Measurements from ENCODE around the gene SLC16A6. TPM values are rescaled to one million over a fixed set of nuclear protein-coding genes. Genes with fewer than 3 reads are reported as not detected.
"Not testable (repeated sequence)": the region's sequence is repeated elsewhere in the genome, so short reads cannot be mapped to it uniquely, and the experiment has no call there.

Gene SLC16A6
- total and polyA plus RNA-seq, 2 of the 4 experiments (the other 2 are of a cell fraction) = 0.22 to 0.54 TPM

DNA sequence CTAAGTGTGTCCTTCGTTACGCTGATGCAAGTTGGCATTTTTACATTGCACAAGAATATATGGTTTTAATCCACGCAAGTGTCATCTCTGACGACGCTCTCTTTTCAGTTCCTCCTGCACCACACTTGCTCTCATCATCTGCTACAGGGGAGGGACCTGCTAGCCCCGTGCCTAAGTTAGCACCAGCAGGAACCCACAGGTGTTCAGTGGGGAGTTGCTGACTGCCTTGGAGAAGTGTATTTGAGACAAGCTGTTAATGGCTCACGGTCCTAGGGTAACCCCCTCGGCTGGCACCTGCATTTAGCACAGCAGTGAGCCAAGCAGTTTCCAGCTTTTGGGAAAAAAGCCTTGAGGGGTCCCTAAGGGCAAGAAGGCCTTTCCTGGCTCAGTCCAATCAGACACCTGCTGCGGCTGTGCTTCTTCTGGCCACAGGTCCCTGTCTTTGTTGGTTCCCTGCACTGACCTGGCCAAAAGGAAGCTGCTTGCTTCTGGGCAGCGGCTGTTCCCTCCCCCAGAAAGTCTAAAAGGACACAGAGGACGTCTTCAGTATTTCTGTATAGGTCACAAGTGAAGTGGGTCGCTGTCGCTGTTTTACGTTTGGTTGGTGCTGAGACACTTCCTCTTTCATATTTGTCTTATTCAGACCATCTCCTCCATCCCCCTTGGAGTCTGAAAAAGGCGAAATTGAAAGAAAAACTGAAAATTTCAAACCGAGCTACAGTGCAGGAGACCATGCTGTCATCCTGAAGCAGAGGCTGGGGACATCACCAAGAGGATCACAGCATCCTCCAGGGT, 53.4 kb downstream of the SLC16A6 start:
- H3K27me3 ChIP-seq (ENCODE audit: control insufficient read depth, insufficient read depth, low read length); H2BK120ac ChIP-seq (ENCODE audit: low read depth, low read length); H4K8ac ChIP-seq (ENCODE audit: low read depth in 2 of 2, low read length in 2 of 2); dilution Hi-C loops (cut with HindIII; ENCODE audit: low sequenced_read_pairs, unreplicated experiment); H3K23ac ChIP-seq (ENCODE audit: low read depth, low read length); POLR2A ChIA-PET (ENCODE audit: unreplicated experiment); H3K79me1 ChIP-seq (ENCODE audit: low read depth in 1 of 2, low read length in 2 of 2); H4K5ac ChIP-seq (ENCODE audit: low read depth, low read length); H3K4ac ChIP-seq (ENCODE audit: low read depth, low read length); H3K14ac ChIP-seq (replicated peaks; ENCODE audit: low read depth, low read length); H4K20me1 ChIP-seq (ENCODE audit: insufficient read depth, low read length); in situ Hi-C loops (cut with MboI; ENCODE audit: low sequenced_read_pairs); H3K9ac ChIP-seq (ENCODE audit: low read depth, low read length); H4K91ac ChIP-seq (ENCODE audit: insufficient read depth, low read depth, low read length); DNase-seq; H2BK20ac ChIP-seq (ENCODE audit: low read depth, low read length); H3K9me3 ChIP-seq (ENCODE audit: control insufficient read depth, insufficient read depth, low read length); H3K4me3 ChIP-seq (ENCODE audit: insufficient read depth, low read depth, low read length); H2AK9ac ChIP-seq (replicated peaks; ENCODE audit: low read depth, low read length, poor library complexity); H2AFZ ChIP-seq (replicated peaks; ENCODE audit: low read length, poor library complexity); H3K56ac ChIP-seq (ENCODE audit: extremely low read depth, insufficient read depth, low read length); BruUV-seq (replicated peaks); H2BK15ac ChIP-seq (ENCODE audit: low read depth, low read length); intact Hi-C loops (cut with micrococcal nuclease); H3K18ac ChIP-seq (ENCODE audit: low read depth, low read length); H3K4me2 ChIP-seq (ENCODE audit: low read depth, low read length); H2AK5ac ChIP-seq (ENCODE audit: low read depth, low read length); H2BK5ac ChIP-seq (ENCODE audit: low read depth, low read length, poor library complexity, severe bottlenecking); ATAC-seq (ENCODE audit: low read depth); H3K27ac ChIP-seq (ENCODE audit: insufficient read depth, low read length); H3K36me3 ChIP-seq (ENCODE audit: control insufficient read depth, insufficient read depth, low read length); H3K4me1 ChIP-seq (ENCODE audit: control insufficient read depth, insufficient read depth, low read length); H3K9me1 ChIP-seq (ENCODE audit: insufficient read depth, low read length): not testable (repeated sequence)
- 63% methylated on average over 3 of the region's 16 CpGs; no CpG with 5 or more reads in 1 of the 2 experiments for WGBS, 2 experiments (ENCODE audit: extremely low coverage in 2 of 2, insufficient read length in 1 of 2)
- CTCF ChIA-PET = interaction anchor here (0.6 kb wide), 1 partner anchor 61 kb away, joined by 3 read pairs; no protein-coding TSS in a partner anchor

DNA sequence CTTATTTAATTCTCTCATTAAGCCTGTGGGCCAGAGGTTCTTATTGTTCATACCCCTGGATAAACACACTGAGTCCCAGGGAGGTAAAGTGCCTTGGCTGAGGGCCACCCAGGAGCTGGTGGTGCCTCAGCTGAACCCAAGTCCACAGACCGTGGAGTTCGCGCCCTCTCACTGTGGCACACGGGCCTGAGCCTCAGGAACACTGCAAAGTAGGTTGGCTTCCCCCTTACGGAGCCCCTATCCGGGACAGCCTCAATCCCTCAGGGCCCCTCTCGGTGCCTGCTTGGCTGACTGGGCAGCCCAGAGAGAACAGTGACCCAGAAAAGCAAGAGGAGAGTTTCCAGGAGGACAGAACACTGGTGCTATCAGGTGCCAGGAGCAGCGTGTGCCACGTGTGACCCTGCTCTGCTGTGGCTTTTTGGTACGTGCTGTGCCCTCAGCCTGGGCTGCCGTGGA, 55.6 kb downstream of the SLC16A6 start:
- H2AK5ac ChIP-seq (ENCODE audit: low read depth, low read length); H3K9ac ChIP-seq (ENCODE audit: low read depth, low read length); H3K18ac ChIP-seq (ENCODE audit: low read depth, low read length); H3K9me3 ChIP-seq (ENCODE audit: control insufficient read depth, insufficient read depth, low read length); BruUV-seq (replicated peaks); POLR2A ChIA-PET (ENCODE audit: unreplicated experiment); H3K9me1 ChIP-seq (ENCODE audit: insufficient read depth, low read length); H3K27me3 ChIP-seq (ENCODE audit: control insufficient read depth, insufficient read depth, low read length); H4K20me1 ChIP-seq (ENCODE audit: insufficient read depth, low read length); H3K23ac ChIP-seq (ENCODE audit: low read depth, low read length); H3K27ac ChIP-seq (ENCODE audit: insufficient read depth, low read length); H3K14ac ChIP-seq (replicated peaks; ENCODE audit: low read depth, low read length); H4K91ac ChIP-seq (ENCODE audit: insufficient read depth, low read depth, low read length); H3K4me3 ChIP-seq (ENCODE audit: insufficient read depth, low read depth, low read length); H2BK20ac ChIP-seq (ENCODE audit: low read depth, low read length); DNase-seq; in situ Hi-C loops (cut with MboI; ENCODE audit: low sequenced_read_pairs); H4K5ac ChIP-seq (ENCODE audit: low read depth, low read length); H2BK15ac ChIP-seq (ENCODE audit: low read depth, low read length); H3K36me3 ChIP-seq (ENCODE audit: control insufficient read depth, insufficient read depth, low read length); H3K4me1 ChIP-seq (ENCODE audit: control insufficient read depth, insufficient read depth, low read length); H3K4me2 ChIP-seq (ENCODE audit: low read depth, low read length); H3K56ac ChIP-seq (ENCODE audit: extremely low read depth, insufficient read depth, low read length); intact Hi-C loops (cut with micrococcal nuclease); H2AFZ ChIP-seq (replicated peaks; ENCODE audit: low read length, poor library complexity); dilution Hi-C loops (cut with HindIII; ENCODE audit: low sequenced_read_pairs, unreplicated experiment); H3K79me1 ChIP-seq (ENCODE audit: low read depth in 1 of 2, low read length in 2 of 2); H2AK9ac ChIP-seq (replicated peaks; ENCODE audit: low read depth, low read length, poor library complexity): not testable (repeated sequence)
- Histone ChIP-seq H2BK5ac (ENCODE audit: low read depth, low read length, poor library complexity, severe bottlenecking) (peak overlapping the region; percentile 33), H2BK120ac (ENCODE audit: low read depth, low read length) (0 out of 2 replicates have a peak overlapping the region, but pooled peaks have one; percentile 23), H4K8ac (ENCODE audit: low read depth in 2 of 2, low read length in 2 of 2) (peak overlapping the region in 1 of 2 experiments; percentile 58; a peak in 1 of 4 replicates), H3K4ac (ENCODE audit: low read depth, low read length) (peak overlapping the region; percentile 43; the same call in 1 of the 2 replicates)
- 87% methylated on average over 4 of the region's 11 CpGs; no CpG with 5 or more reads in 1 of the 2 experiments for WGBS, 2 experiments (ENCODE audit: extremely low coverage in 2 of 2, insufficient read length in 1 of 2)
- CTCF ChIA-PET = interaction anchor here (0.6 to 1.2 kb wide), 3 partner anchors 15 to 35 kb away, joined by 3 to 6 read pairs (median 5); no protein-coding TSS in a partner anchor
- peak; percentile 9; the same call in 1 of the 2 replicates for ATAC-seq (ENCODE audit: low read depth)
